H1 (cell line): Measurements from ENCODE around the gene MOB3B. TPM values are rescaled to one million over a fixed set of nuclear protein-coding genes. Genes with fewer than 3 reads are reported as not detected.

Experiments
- CTCF ChIA-PET: fragments of 300-600 bp; sonication (Branson Sonifier 250); formaldehyde crosslinking; loops from one replicate; lab custom pipeline; 2021; ENCODE audit not compliant: partially characterized antibody; lab: Charles Lee
- POLR2A ChIA-PET: fragments of 300-600 bp; sonication (Branson Sonifier 250); formaldehyde crosslinking; loops from one replicate; lab custom pipeline; 2021; ENCODE audit warnings: inconsistent platforms; ENCODE audit not compliant: partially characterized antibody; lab: Charles Lee
- DNase-seq, 2 experiments: peaks; one replicate each; pipeline versions ENCODE4 v3.0.0 to v3.0.0-alpha.2; 2010 to 2022; ENCODE audit warnings: low spot score in 2 of 2, low read depth in 1 of 2, mixed read lengths in 1 of 2
- FAIRE-seq: peaks from 2 replicates; lab custom pipeline; 2011; peaks lifted over from hg19 to GRCh38; lab: Jason Lieb, UNC
- H2AFZ ChIP-seq: 2 replicates; pipeline ENCODE4 v1.8.1; 2012; ENCODE audit warnings: low read length, inconsistent platforms
- H2AK5ac ChIP-seq: 2 replicates; pipeline ENCODE4 v1.6.1; 2013; ENCODE audit warnings: low read depth, low read length
- H2BK120ac ChIP-seq: replicated peaks from 2 replicates; pipeline ENCODE3; 2013; ENCODE audit warnings: low read depth, low read length, inconsistent platforms
- H2BK12ac ChIP-seq: 2 replicates; pipeline ENCODE4 v1.6.1; 2013; ENCODE audit warnings: low read depth, low read length
- H2BK15ac ChIP-seq: 2 replicates; pipeline ENCODE4 v1.6.1; 2013; ENCODE audit warnings: low read length
- H2BK20ac ChIP-seq: 2 replicates; pipeline ENCODE4 v1.6.1; 2013; ENCODE audit warnings: low read length
- H2BK5ac ChIP-seq: 2 replicates; pipeline ENCODE4 v1.6.1; 2013; ENCODE audit warnings: low read depth, low read length
- H3K14ac ChIP-seq: 2 replicates; pipeline ENCODE4 v1.6.1; 2013; ENCODE audit warnings: inconsistent platforms; ENCODE audit not compliant: insufficient read length
- H3K18ac ChIP-seq: 2 replicates; pipeline ENCODE4 v1.6.1; 2013; ENCODE audit warnings: low read length; ENCODE audit errors: extremely low read depth
- H3K23ac ChIP-seq: 2 replicates; pipeline ENCODE4 v1.6.1; 2013; ENCODE audit warnings: inconsistent platforms; ENCODE audit not compliant: insufficient read length
- H3K23me2 ChIP-seq: 2 replicates; pipeline ENCODE4 v1.6.1; 2013; ENCODE audit warnings: low read depth, low read length
- H3K27ac ChIP-seq: 2 replicates; pipeline ENCODE4 v1.6.1; 2011; ENCODE audit warnings: low read depth, low read length, inconsistent platforms
- H3K27me3 ChIP-seq, 4 experiments: replicated peaks in 1 of 4; 1 replicate in 1 of 4; 2 replicates in 3 of 4; pipeline versions ENCODE4 v1.6.1 to v1.8.1; 2011 to 2013; ENCODE audit warnings: low read length in 3 of 4, mild to moderate bottlenecking in 3 of 4, inconsistent platforms in 2 of 4, mixed read lengths in 2 of 4, moderate library complexity in 1 of 4; ENCODE audit not compliant: control insufficient read depth in 3 of 4, insufficient read depth in 3 of 4; ENCODE audit errors: extremely low read depth in 1 of 4
- H3K36me3 ChIP-seq, 4 experiments: 2 replicates each; pipeline versions ENCODE4 v1.6.1 to v1.8.1; 2011 to 2013; ENCODE audit warnings: mild to moderate bottlenecking in 4 of 4, low read length in 3 of 4, moderate library complexity in 2 of 4, control low read depth in 1 of 4, inconsistent platforms in 1 of 4; ENCODE audit not compliant: insufficient read depth in 4 of 4, control insufficient read depth in 2 of 4
- H3K4ac ChIP-seq: replicated peaks from 2 replicates; pipeline ENCODE3; 2013; ENCODE audit warnings: low read length, low read depth, mixed read lengths, inconsistent platforms; ENCODE audit not compliant: insufficient read length
- H3K4me1 ChIP-seq, 4 experiments: replicated peaks in 1 of 4; 1 replicate in 1 of 4; 2 replicates in 3 of 4; pipeline versions ENCODE4 v1.6.1 to v1.8.1; 2011 to 2013; ENCODE audit warnings: low read length in 3 of 4, inconsistent platforms in 2 of 4, mixed read lengths in 1 of 4; ENCODE audit not compliant: insufficient read depth in 4 of 4, control insufficient read depth in 3 of 4
- H3K4me2 ChIP-seq, 2 experiments: 2 replicates each; pipeline versions ENCODE4 v1.6.1 to v1.8.1; 2011 to 2013; ENCODE audit warnings: low read depth in 2 of 2, low read length in 2 of 2, control low read depth in 1 of 2, inconsistent platforms in 1 of 2, mild to moderate bottlenecking in 1 of 2; ENCODE audit not compliant: insufficient read depth in 1 of 2
- H3K4me3 ChIP-seq, 4 experiments: fragments of 200-600, 300-600 bp in 1 of 4; sonication (generic), shearing (Covaris generic), sonication (Bioruptor Twin) in 1 of 4; 2 replicates each; pipeline versions ENCODE4 v1.5.1 to v1.8.1; 2011 to 2016; ENCODE audit warnings: low read length in 4 of 4, low read depth in 3 of 4, control low read depth in 2 of 4, inconsistent platforms in 2 of 4, mild to moderate bottlenecking in 2 of 4, mixed read lengths in 1 of 4, moderate library complexity in 1 of 4; ENCODE audit not compliant: insufficient read depth in 2 of 4; ENCODE audit errors: extremely low read depth in 1 of 4
- H3K56ac ChIP-seq: replicated peaks from 2 replicates; pipeline ENCODE3; 2013; ENCODE audit warnings: low read depth, mild to moderate bottlenecking, mixed read lengths, low read length, inconsistent platforms; ENCODE audit not compliant: insufficient read length
- H3K79me1 ChIP-seq: 2 replicates; pipeline ENCODE4 v1.6.1; 2013; ENCODE audit warnings: low read depth, low read length, control low read depth
- H3K79me2 ChIP-seq, 2 experiments: 2 replicates each; pipeline versions ENCODE4 v1.6.1 to v1.8.1; 2012 to 2013; ENCODE audit warnings: low read length in 2 of 2, mild to moderate bottlenecking in 2 of 2, inconsistent platforms in 1 of 2; ENCODE audit not compliant: insufficient read depth in 2 of 2, control insufficient read depth in 1 of 2
- H3K9ac ChIP-seq, 4 experiments: replicated peaks in 1 of 4; 1 replicate in 1 of 4; 2 replicates in 3 of 4; pipeline versions ENCODE4 v1.6.1 to v1.8.1; 2011 to 2013; ENCODE audit warnings: low read depth in 3 of 4, low read length in 3 of 4, control low read depth in 2 of 4, mild to moderate bottlenecking in 2 of 4, moderate library complexity in 2 of 4, inconsistent platforms in 1 of 4; ENCODE audit errors: extremely low read depth in 1 of 4
- H3K9me3 ChIP-seq, 2 experiments: 2 replicates each; pipeline versions ENCODE4 v1.6.1 to v1.8.1; 2012 to 2013; ENCODE audit warnings: mild to moderate bottlenecking in 2 of 2, moderate library complexity in 2 of 2, control low read depth in 1 of 2, inconsistent platforms in 1 of 2, low read depth in 1 of 2, low read length in 1 of 2, mixed read lengths in 1 of 2; ENCODE audit not compliant: insufficient read depth in 2 of 2
- H4K20me1 ChIP-seq, 2 experiments: replicated peaks in 1 of 2; 2 replicates each; pipeline versions ENCODE3 to v1.8.1; 2011 to 2013; ENCODE audit warnings: inconsistent platforms in 2 of 2, low read length in 2 of 2, mild to moderate bottlenecking in 1 of 2; ENCODE audit not compliant: insufficient read depth in 2 of 2, control insufficient read depth in 1 of 2
- H4K5ac ChIP-seq: 2 replicates; pipeline ENCODE4 v1.6.1; 2013; ENCODE audit warnings: low read length, low read depth, mixed read lengths, inconsistent platforms; ENCODE audit not compliant: insufficient read length
- H4K8ac ChIP-seq: 2 replicates; pipeline ENCODE4 v1.8.0; 2013; ENCODE audit warnings: mild to moderate bottlenecking, moderate library complexity, low read length, inconsistent platforms; ENCODE audit not compliant: insufficient read depth; ENCODE audit errors: extremely low read depth
- H4K91ac ChIP-seq: replicated peaks from 2 replicates; pipeline ENCODE3; 2013; ENCODE audit warnings: low read length, mixed read lengths, inconsistent platforms; ENCODE audit not compliant: insufficient read length
- ASH2L ChIP-seq: fragments of 200-600, 300-600 bp; sonication (generic); IDR thresholded peaks from one replicate; pipeline ENCODE4 v1.7.1; 2017; ENCODE audit warnings: low read length
- BCL11A ChIP-seq, 2 experiments: IDR thresholded peaks; one replicate each; pipeline ENCODE4 v1.6.1; 2011; ENCODE audit warnings: low read depth in 2 of 2, low read length in 2 of 2, mild to moderate bottlenecking in 2 of 2
- CREB1 ChIP-seq: IDR thresholded peaks from 2 replicates; pipeline ENCODE4 v1.6.1; 2012; ENCODE audit warnings: inconsistent platforms
- RXRA ChIP-seq: IDR thresholded peaks from 2 replicates; pipeline ENCODE4 v1.6.1; 2011; ENCODE audit warnings: low read depth, mild to moderate bottlenecking, low read length, moderate library complexity; ENCODE audit not compliant: insufficient read depth
- SP2 ChIP-seq: IDR thresholded peaks from 2 replicates; pipeline ENCODE4 v1.6.1; 2012; ENCODE audit warnings: mild to moderate bottlenecking, low read length, inconsistent platforms
- SUZ12 ChIP-seq: fragments of 200-600 bp; sonication (generic); IDR thresholded peaks from 2 replicates; pipeline ENCODE4 v1.6.1; 2012; ENCODE audit warnings: mild to moderate bottlenecking, inconsistent platforms, low read length, moderate library complexity, mixed read lengths
- ZNF274 ChIP-seq: IDR thresholded peaks from 2 replicates; pipeline ENCODE4 v1.7.0; 2012; ENCODE audit warnings: low read length, borderline replicate concordance; ENCODE audit errors: extremely low read depth
- WGBS, 2 experiments: shearing (Covaris generic) in 1 of 2; methylation state at CpG; one replicate each; pipeline versions ENCODE4 v1.1.6 to v1.1.7; 2013 to 2015; ENCODE audit warnings: low lambda C conversion rate in 2 of 2, mixed read lengths in 2 of 2, inconsistent platforms in 1 of 2, low coverage in 1 of 2, missing lambda C conversion rate in 1 of 2; ENCODE audit not compliant: insufficient replicate concordance in 2 of 2, insufficient coverage in 1 of 2, insufficient read length in 1 of 2; ENCODE audit errors: extremely low coverage in 1 of 2, missing lambda C conversion rate in 1 of 2; 5-methylcytosine and 5-hydroxymethylcytosine counted together
- polyA plus RNA-seq, 7 experiments: library from polyadenylated mRNA; depleted of rRNA in 3 of 7; stranded (reverse) in 5 of 7; unstranded in 2 of 7; fragments of >200 nt in 5 of 7; fragments of 200-250 nt in 2 of 7; gene quantifications; 1 replicate in 5 of 7; 2 replicates in 1 of 7; 4 replicates in 1 of 7; pipeline versions ENCODE4 v1.2.1 to v1.2.3, GENCODE V29; 2011 to 2013; ENCODE audit warnings: missing spikeins in 2 of 7, mixed read lengths in 2 of 7
- total RNA-seq: library from RNA; stranded (reverse); fragmentation: NEBNext Ultra II Directional; extraction: Animal tissue kit (Norgen Biotek cat#: 25700); gene quantifications from 2 replicates; pipeline ENCODE4 v1.2.1, GENCODE V29; 2021
- TF ChIP-seq, protein P1 (sequence below): IDR thresholded peaks from 2 replicates; pipeline ENCODE4 v1.6.1; 2011; ENCODE audit warnings: low read length, improper control_type of control experiment
- TF ChIP-seq, protein P2 (sequence below): IDR thresholded peaks from 2 replicates; pipeline ENCODE4 v1.6.1; 2012; ENCODE audit warnings: inconsistent platforms

MOB3B gene
- total and polyA plus RNA-seq, 2 of the 8 experiments (the other 6 are each of a cell fraction or from before 2014, with no cell fraction given) = 12.7 to 16.1 TPM

- no peak overlapping the region for H2BK5ac ChIP-seq
- H3K14ac ChIP-seq = no peak overlapping the region
- H2BK15ac ChIP-seq = no peak overlapping the region
- H3K23me2 ChIP-seq = no peaks in the 10 kb centered on the region
- no peak overlapping the region for H3K4me2 ChIP-seq
- H2BK120ac ChIP-seq = no peak overlapping the region
- H4K5ac ChIP-seq = no peak overlapping the region
- H3K9ac ChIP-seq = no peak overlapping the region
- H4K8ac ChIP-seq = no peak overlapping the region
- 82% methylated on average over 2 of the region's 2 CpGs; no CpG with 5 or more reads in 1 of the 2 experiments for WGBS, 2 experiments
- ChIA-PET CTCF (interaction anchor here (1.0 to 2.0 kb wide), 3 partner anchors 9 to 36 kb away, joined by 3 to 4 read pairs (median 4); no protein-coding TSS in a partner anchor), POLR2A (interaction anchor here (1.1 kb wide), 1 partner anchor 165 kb away, joined by 3 read pairs; no protein-coding TSS in a partner anchor)
- H2BK20ac ChIP-seq = no peak overlapping the region
- no peak overlapping the region for H2BK12ac ChIP-seq
- no peaks in the 10 kb centered on the region for H3K79me1 ChIP-seq
- H3K56ac ChIP-seq = no peak overlapping the region
- no peaks in the 10 kb centered on the region for H3K9me3 ChIP-seq
- no peak overlapping the region for H2AFZ ChIP-seq
- TF ChIP-seq RXRA = no peak
- TF ChIP-seq, protein P1, sequence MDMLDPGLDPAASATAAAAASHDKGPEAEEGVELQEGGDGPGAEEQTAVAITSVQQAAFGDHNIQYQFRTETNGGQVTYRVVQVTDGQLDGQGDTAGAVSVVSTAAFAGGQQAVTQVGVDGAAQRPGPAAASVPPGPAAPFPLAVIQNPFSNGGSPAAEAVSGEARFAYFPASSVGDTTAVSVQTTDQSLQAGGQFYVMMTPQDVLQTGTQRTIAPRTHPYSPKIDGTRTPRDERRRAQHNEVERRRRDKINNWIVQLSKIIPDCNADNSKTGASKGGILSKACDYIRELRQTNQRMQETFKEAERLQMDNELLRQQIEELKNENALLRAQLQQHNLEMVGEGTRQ = peak; percentile 43; the same call in 1 of the 2 replicates
- TF ChIP-seq ASH2L = no peak
- TF ChIP-seq SUZ12 = no peak
- TF ChIP-seq, protein P2, sequence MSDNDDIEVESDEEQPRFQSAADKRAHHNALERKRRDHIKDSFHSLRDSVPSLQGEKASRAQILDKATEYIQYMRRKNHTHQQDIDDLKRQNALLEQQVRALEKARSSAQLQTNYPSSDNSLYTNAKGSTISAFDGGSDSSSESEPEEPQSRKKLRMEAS = 0 out of 2 replicates have a peak, but pooled peaks have one; percentile 32
- TF ChIP-seq ZNF274 = no peak
- no peak for TF ChIP-seq BCL11A (IDR thresholded peaks at IDR 0.05; ENCODE audit: low read depth in 2 of 2, low read length in 2 of 2)
- TF ChIP-seq CREB1 = no peak
- TF ChIP-seq SP2 = no peak
- FAIRE-seq (no peak), DNase-seq (no peak)
- H4K20me1 ChIP-seq = no peaks in the 10 kb centered on the region
- H2AK5ac ChIP-seq = no peak overlapping the region
- H3K4ac ChIP-seq = no peak overlapping the region
- H3K18ac ChIP-seq = no peak overlapping the region
- peaks cover 0 to 20% of the 10 kb centered on the region in 2 experiments; a peak in 2 of 4 replicates for H3K79me2 ChIP-seq
- H3K27me3 ChIP-seq = no peaks in the 10 kb centered on the region
- no peaks in the 10 kb centered on the region for H3K4me1 ChIP-seq
- no peak overlapping the region for H3K4me3 ChIP-seq
- no peak overlapping the region for H3K23ac ChIP-seq
- H4K91ac ChIP-seq = no peak overlapping the region
- no peak overlapping the region for H3K27ac ChIP-seq
- peaks cover 0 to 5% (median 0%) of the 10 kb centered on the region in 4 experiments; a peak in 1 of 8 replicates for H3K36me3 ChIP-seq
Measured at GRCh38 chr9:27511771-27512170, 17.8 kb downstream of the MOB3B start.
